ENCODE results near the gene RAB40B.
"Not testable (repeated sequence)": the region's sequence is repeated elsewhere in the genome, so short reads cannot be mapped to it uniquely, and the experiment has no call there.

The RAB40B gene

DNA sequence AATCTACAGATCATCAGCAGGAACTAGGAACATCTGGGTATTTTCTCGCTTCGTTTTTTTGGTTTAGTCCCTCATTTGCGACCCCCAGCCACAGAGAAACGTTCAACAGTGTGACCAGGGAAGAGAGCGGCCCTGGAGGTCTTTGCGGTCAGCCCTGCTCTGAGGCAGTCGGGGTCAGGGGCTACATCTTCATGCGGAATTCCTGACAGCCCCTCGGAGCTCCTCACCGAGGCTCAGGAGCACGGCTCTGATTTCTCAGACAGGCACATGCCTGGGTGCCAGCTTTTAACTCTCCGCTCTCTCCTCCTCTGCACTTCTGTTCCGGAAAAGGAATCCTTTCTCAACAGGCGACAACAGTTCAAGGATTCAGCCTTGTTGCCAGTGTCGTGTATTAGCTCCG, 42.2 kb downstream of the RAB40B start:
- no peaks in the 10 kb centered on the region for H4K20me1 ChIP-seq (ENCODE audit: insufficient read depth, low read length)
- H3K27ac ChIP-seq (ENCODE audit: low read length): no peak overlapping the region
- H3K4me2 ChIP-seq (ENCODE audit: low read length): no peak overlapping the region
- H3K36me3 ChIP-seq (replicated peaks; ENCODE audit: low read depth, low read length): no peaks in the 10 kb centered on the region
- no peaks in the 10 kb centered on the region for H3K79me2 ChIP-seq (ENCODE audit: low read length)
- no peaks in the 10 kb centered on the region for H3K27me3 ChIP-seq (ENCODE audit: low read depth, low read length)
- H3K9me3 ChIP-seq (ENCODE audit: insufficient read depth, low read length): no peaks in the 10 kb centered on the region
- H3K9ac ChIP-seq (ENCODE audit: low read length): no peak overlapping the region
- no peak overlapping the region for H3K4me3 ChIP-seq (ENCODE audit: low read length)
- no peak for TF ChIP-seq EZH2phosphoT487 (IDR thresholded peaks at IDR 0.05; ENCODE audit: low read depth)
- TF ChIP-seq CTCF (IDR thresholded peaks at IDR 0.05; ENCODE audit: low read depth, low read length): no peak
- no peak overlapping the region for H2AFZ ChIP-seq (ENCODE audit: low read depth, low read length)
- H3K4me1 ChIP-seq (ENCODE audit: low read length): no peaks in the 10 kb centered on the region

- no peak overlapping the region for H2AFZ ChIP-seq (ENCODE audit: low read depth, low read length)
- H3K4me3 ChIP-seq (ENCODE audit: low read length): no peak overlapping the region
- no peaks in the 10 kb centered on the region for H3K79me2 ChIP-seq (ENCODE audit: low read length)
- H3K27me3 ChIP-seq (ENCODE audit: low read depth, low read length): no peaks in the 10 kb centered on the region
- no peaks in the 10 kb centered on the region for H3K36me3 ChIP-seq (replicated peaks; ENCODE audit: low read depth, low read length)
- no peaks in the 10 kb centered on the region for H3K4me1 ChIP-seq (ENCODE audit: low read length)
- no peak overlapping the region for H3K4me2 ChIP-seq (ENCODE audit: low read length)
- H3K27ac ChIP-seq (ENCODE audit: low read length): no peak overlapping the region
- no peaks in the 10 kb centered on the region for H4K20me1 ChIP-seq (ENCODE audit: insufficient read depth, low read length)
- no peak overlapping the region for H3K9ac ChIP-seq (ENCODE audit: low read length)
- no peak for TF ChIP-seq CTCF (IDR thresholded peaks at IDR 0.05; ENCODE audit: low read depth, low read length)
- no peak for TF ChIP-seq EZH2phosphoT487 (IDR thresholded peaks at IDR 0.05; ENCODE audit: low read depth)
- no peaks in the 10 kb centered on the region for H3K9me3 ChIP-seq (ENCODE audit: insufficient read depth, low read length)
These were observed 43.0 kb downstream of the RAB40B start for GRCh38 chr17:82655523-82655922.

DNA sequence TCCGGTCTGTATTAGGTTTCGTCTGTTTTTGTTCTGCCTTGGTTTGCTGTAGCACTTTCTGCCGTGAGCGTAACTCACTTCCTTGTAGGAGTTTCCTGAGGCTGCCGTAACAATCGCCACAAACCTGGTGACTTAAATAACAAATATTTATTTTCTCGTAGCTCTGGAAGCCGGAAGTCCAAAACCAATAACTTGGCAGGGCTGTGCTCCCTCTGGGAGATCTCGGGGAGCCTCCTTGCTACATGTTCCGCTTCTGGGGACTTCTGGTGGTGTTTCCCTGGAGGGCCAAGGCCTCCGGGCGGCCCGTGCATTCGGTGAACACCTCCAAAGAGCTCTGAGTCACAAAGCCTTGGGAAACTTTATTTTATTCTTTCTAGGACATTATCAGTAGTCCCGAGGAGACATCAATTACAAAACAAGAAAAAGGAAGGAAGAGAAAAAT, 43.4 kb downstream of the RAB40B start:
- no peaks in the 10 kb centered on the region for H3K36me3 ChIP-seq (replicated peaks; ENCODE audit: low read depth, low read length)
- H3K9me3 ChIP-seq (ENCODE audit: insufficient read depth, low read length): no peaks in the 10 kb centered on the region
- no peaks in the 10 kb centered on the region for H3K79me2 ChIP-seq (ENCODE audit: low read length)
- H3K27me3 ChIP-seq (ENCODE audit: low read depth, low read length): no peaks in the 10 kb centered on the region
- TF ChIP-seq EZH2phosphoT487 (IDR thresholded peaks at IDR 0.05; ENCODE audit: low read depth): no peak
- no peak for TF ChIP-seq CTCF (IDR thresholded peaks at IDR 0.05; ENCODE audit: low read depth, low read length)
- H3K9ac ChIP-seq (ENCODE audit: low read length): no peak overlapping the region
- no peak overlapping the region for H3K4me3 ChIP-seq (ENCODE audit: low read length)
- H3K4me2 ChIP-seq (ENCODE audit: low read length): no peak overlapping the region
- no peaks in the 10 kb centered on the region for H3K4me1 ChIP-seq (ENCODE audit: low read length)
- no peaks in the 10 kb centered on the region for H4K20me1 ChIP-seq (ENCODE audit: insufficient read depth, low read length)
- H2AFZ ChIP-seq (ENCODE audit: low read depth, low read length): no peak overlapping the region
- H3K27ac ChIP-seq (ENCODE audit: low read length): no peak overlapping the region

GRCh38 chr17:82654611-82655010, 43.9 kb downstream of the RAB40B start:
- not testable (repeated sequence) for H3K79me2 ChIP-seq (ENCODE audit: low read length); H4K20me1 ChIP-seq (ENCODE audit: insufficient read depth, low read length); H3K27me3 ChIP-seq (ENCODE audit: low read depth, low read length); H3K27ac ChIP-seq (ENCODE audit: low read length); H3K9me3 ChIP-seq (ENCODE audit: insufficient read depth, low read length); H2AFZ ChIP-seq (ENCODE audit: low read depth, low read length); H3K9ac ChIP-seq (ENCODE audit: low read length); H3K36me3 ChIP-seq (replicated peaks; ENCODE audit: low read depth, low read length); H3K4me1 ChIP-seq (ENCODE audit: low read length); H3K4me3 ChIP-seq (ENCODE audit: low read length); H3K4me2 ChIP-seq (ENCODE audit: low read length)
